Measurements from ENCODE around the gene HEATR3.

The HEATR3 gene

GRCh38 chr16:50043358-50043757 is 22.4 kb upstream of the HEATR3 start:
- H3K36me3 ChIP-seq, result no peaks in the 10 kb centered on the region
- H3K9me3 ChIP-seq, result no peaks in the 10 kb centered on the region
- TF ChIP-seq CTCF (IDR thresholded peaks at IDR 0.05), result no peak
- no peaks in the 10 kb centered on the region for H3K4me1 ChIP-seq
- peaks cover 0 to 4% of the 10 kb centered on the region in 2 donors for H3K27me3 ChIP-seq
- intact Hi-C loops (cut with DNase I; ENCODE audit: low total_unique reads), result no loop called here
- no peak overlapping the region for H3K27ac ChIP-seq
- DNase-seq, result no peak
- H3K4me3 ChIP-seq, result no peak overlapping the region

- no peak for DNase-seq
- H3K27ac ChIP-seq, result no peak overlapping the region
- no peak for TF ChIP-seq CTCF (IDR thresholded peaks at IDR 0.05)
- H3K4me1 ChIP-seq, result no peaks in the 10 kb centered on the region
- intact Hi-C loops (cut with DNase I; ENCODE audit: low total_unique reads), result loop anchor here (5.0 kb wide), 1 partner anchor 1057 kb away; no protein-coding TSS in a partner anchor
- H3K36me3 ChIP-seq, result no peaks in the 10 kb centered on the region
- no peaks in the 10 kb centered on the region for H3K9me3 ChIP-seq
- H3K4me3 ChIP-seq, result no peak overlapping the region
- H3K27me3 ChIP-seq, result peaks cover 0 to 6% of the 10 kb centered on the region in 2 donors
Observed at GRCh38 chr16:50045412-50045811, 20.4 kb upstream of the HEATR3 start.

- no peak overlapping the region for H3K4me3 ChIP-seq
- DNase-seq, result no peak
- TF ChIP-seq CTCF (IDR thresholded peaks at IDR 0.05), result no peak
- no peaks in the 10 kb centered on the region for H3K4me1 ChIP-seq
- H3K36me3 ChIP-seq, result no peaks in the 10 kb centered on the region
- H3K27ac ChIP-seq, result no peak overlapping the region
- no peaks in the 10 kb centered on the region for H3K9me3 ChIP-seq
- H3K27me3 ChIP-seq, result peaks cover 0 to 7% of the 10 kb centered on the region in 2 donors
- intact Hi-C loops (cut with DNase I; ENCODE audit: low total_unique reads), result loop anchor here (5.0 kb wide), 1 partner anchor 1055 kb away; no protein-coding TSS in a partner anchor
Observed at GRCh38 chr16:50046853-50047252, 18.9 kb upstream of the HEATR3 start.

- no peaks in the 10 kb centered on the region for H3K4me1 ChIP-seq
- no peak overlapping the region for H3K4me3 ChIP-seq
- TF ChIP-seq CTCF (IDR thresholded peaks at IDR 0.05), result no peak
- no peak for DNase-seq
- no peaks in the 10 kb centered on the region for H3K9me3 ChIP-seq
- H3K27ac ChIP-seq, result no peak overlapping the region
- intact Hi-C loops (cut with DNase I; ENCODE audit: low total_unique reads), result loop anchor here (5.0 kb wide), 1 partner anchor 1054 kb away; no protein-coding TSS in a partner anchor
- H3K36me3 ChIP-seq, result no peaks in the 10 kb centered on the region
- H3K27me3 ChIP-seq, result peaks cover 0 to 7% of the 10 kb centered on the region in 2 donors
Observed at GRCh38 chr16:50047864-50048263, 17.9 kb upstream of the HEATR3 start.

GRCh38 chr16:50050802-50051201 is 15.0 kb upstream of the HEATR3 start:
- H3K27ac ChIP-seq, result no peak overlapping the region
- no peaks in the 10 kb centered on the region for H3K9me3 ChIP-seq
- TF ChIP-seq CTCF (IDR thresholded peaks at IDR 0.05), result no peak
- no peak overlapping the region for H3K4me3 ChIP-seq
- peaks cover 0 to 3% of the 10 kb centered on the region in 2 donors for H3K27me3 ChIP-seq
- no peak for DNase-seq
- H3K4me1 ChIP-seq, result no peaks in the 10 kb centered on the region
- H3K36me3 ChIP-seq, result no peaks in the 10 kb centered on the region
- intact Hi-C loops (cut with DNase I; ENCODE audit: low total_unique reads), result no loop called here

GRCh38 chr16:50056226-50056625 is 9.5 kb upstream of the HEATR3 start:
- Histone ChIP-seq H3K9me3 (peaks cover 0 to 8% (median 0%) of the 10 kb centered on the region in 3 donors), H3K27me3 (no peaks in the 10 kb centered on the region), H3K36me3 (no peaks in the 10 kb centered on the region), H3K4me1 (no peaks in the 10 kb centered on the region), H3K4me3 (no peak overlapping the region), H3K27ac (no peak overlapping the region)
- DNase-seq, result no peak
- TF ChIP-seq CTCF (IDR thresholded peaks at IDR 0.05), result no peak
- intact Hi-C loops (cut with DNase I; ENCODE audit: low total_unique reads), result no loop called here
